ENCODE data around the gene CD180.

The CD180 gene

DNA sequence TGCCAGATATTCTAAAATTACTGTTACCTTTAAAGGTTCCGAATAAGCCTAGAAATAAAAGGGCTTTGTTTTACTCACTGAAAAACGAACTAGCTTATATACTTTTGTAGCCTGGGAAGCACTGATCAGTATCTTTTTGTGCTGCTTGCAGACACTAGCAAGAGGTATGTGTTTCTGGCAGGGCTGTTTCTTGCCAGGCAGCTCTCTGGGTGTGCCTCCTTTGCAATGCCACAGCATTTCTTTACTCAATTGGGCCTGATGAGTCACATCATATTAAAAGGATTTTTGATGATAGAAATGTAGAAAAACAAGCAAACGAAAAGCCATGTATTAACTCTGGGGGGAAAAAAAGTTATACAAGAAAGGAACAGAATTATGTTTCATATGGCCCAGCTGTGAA is 35.6 kb downstream of the CD180 start:
- DNase-seq (ENCODE audit: low read depth in 3 of 3) = no peak

DNA sequence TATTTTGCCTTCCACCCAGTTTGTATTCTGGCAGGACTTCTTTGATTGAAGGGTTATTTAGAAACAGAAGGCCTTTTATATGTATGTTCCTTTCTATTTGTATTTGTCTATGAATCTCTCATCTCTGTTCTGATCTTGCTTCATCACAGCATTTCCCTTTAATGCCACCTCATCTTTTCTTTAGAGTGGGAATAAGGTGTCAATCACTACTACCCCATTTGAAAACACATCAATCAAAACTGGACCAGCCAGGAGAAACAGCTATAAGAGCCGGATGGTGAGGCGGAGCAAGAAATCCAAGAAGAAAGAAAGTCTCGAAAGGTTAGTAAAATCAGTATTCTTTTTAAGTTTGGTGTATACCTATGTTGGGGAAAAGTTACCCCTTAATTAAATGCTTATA is 36.3 kb downstream of the CD180 start:
- DNase-seq (ENCODE audit: low read depth in 3 of 3) = no peak

GRCh38 chr5:67156976-67157583 is 39.5 kb downstream of the CD180 start:
- DNase-seq (ENCODE audit: low read depth in 3 of 3) = peak in 1 of 3 donors; percentile 27

GRCh38 chr5:67154556-67155206 is 41.9 kb downstream of the CD180 start:
- DNase-seq (ENCODE audit: low read depth in 3 of 3) = no peak

GRCh38 chr5:67153292-67153691 is 43.3 kb downstream of the CD180 start:
- no peak for DNase-seq (ENCODE audit: low read depth in 3 of 3)

DNA sequence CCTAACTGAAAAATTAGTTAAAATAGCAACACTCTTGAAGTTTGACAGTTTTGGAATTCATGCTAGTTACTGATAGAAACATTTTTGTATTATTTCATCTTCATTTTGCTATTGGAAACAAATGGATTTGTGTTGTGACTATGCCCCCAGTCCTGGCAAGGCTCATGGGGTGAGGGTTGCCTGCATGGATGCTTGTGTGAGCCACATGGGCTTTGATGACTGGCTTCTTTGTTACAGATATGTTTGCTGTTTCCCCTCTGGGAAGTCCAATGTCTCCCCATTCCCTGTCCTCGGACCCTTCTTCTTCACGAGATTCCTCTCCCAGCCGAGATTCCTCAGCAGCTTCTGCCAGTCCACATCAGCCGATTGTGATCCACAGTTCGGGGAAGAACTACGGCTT is 44.2 kb downstream of the CD180 start:
- DNase-seq (ENCODE audit: low read depth in 3 of 3) = no peak

DNA sequence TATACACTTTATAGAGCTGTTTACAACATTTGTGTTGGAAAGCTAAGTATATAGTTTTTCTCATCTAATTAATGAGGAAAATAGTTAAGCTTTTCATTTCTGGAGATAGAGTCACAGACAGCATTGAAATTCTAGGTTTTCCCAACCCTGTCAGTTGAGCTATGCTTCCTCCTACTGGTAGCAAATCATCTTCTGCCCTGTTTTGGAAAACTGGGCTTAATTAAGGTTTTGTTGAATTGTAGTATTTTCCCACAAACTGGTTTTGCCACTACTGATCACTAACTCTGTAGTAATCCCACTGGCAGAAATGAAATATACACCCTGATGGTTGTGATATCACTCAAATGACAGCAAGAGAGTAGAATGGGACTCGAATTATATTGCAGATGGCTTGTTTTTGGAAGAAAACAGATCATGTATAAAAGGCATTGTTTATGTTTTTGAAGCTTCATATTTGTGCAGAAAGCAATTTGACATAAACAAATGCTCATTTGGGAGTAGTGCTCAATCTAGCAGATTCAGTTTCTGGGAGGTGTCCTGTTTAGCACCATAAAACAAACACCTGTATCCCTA is 46.6 kb downstream of the CD180 start:
- no peak for DNase-seq (ENCODE audit: low read depth in 3 of 3)

DNA sequence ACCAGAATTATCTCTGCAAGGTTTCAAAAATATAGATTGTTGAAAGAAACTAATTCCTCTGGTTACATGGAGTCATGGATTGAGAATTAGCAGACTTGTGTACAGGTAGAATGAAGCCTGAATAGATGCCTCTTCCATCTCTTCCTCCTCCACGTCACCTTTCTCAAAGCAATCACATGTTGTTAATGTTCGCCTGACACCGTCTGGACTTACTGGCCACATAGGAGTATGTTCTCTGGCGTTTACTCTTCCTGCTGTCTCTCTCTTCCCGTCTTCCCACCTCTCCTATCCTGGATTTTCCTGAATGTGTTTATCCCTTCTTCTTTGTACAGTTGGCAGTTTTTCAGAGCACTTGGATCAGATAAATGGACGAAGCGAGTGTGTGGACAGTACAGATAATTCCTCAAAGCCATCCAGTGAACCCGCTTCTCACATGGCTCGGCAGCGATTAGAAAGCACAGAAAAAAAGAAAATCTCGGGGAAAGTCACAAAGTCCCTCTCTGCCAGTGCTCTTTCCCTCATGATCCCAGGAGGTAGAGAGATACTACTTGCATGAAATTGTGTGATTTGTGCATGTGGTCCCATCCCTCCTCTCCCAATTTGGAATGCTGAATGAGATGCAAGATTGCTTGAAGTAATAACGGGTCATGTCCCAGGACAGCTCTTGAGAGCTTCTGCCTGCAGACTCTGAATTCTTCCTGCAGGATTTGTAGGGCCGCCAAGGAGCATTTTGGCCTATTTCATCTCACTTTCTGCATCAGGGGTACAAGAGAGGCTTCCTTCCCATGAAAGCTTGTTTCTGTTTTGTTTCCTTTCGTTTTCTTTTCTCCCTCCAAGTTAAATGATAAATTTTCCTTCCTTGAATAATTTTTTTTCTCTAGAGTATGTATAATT is 47.3 kb downstream of the CD180 start:
- no peak for DNase-seq (ENCODE audit: low read depth in 3 of 3)

- no peak for DNase-seq (ENCODE audit: low read depth in 3 of 3)
These were observed 48.8 kb downstream of the CD180 start for GRCh38 chr5:67147760-67148159.

DNA sequence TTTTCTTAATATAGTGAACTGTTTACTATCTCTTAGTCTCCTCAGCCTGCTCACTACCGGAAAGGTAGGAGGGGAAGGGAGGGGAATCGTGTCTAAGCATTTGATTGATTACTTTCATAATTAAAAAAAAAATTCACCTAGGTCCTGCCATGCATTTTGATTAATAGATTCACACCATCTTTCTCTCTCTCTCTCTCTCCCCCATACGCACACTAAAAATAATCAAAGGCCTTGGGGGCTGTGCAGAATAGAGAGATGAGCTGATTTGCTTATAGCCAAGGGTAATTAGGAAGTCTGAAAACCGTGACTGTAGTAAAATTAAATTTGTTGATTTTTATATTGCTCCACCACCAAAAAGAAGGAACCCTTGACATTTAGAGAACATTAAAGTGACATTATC is 49.6 kb downstream of the CD180 start:
- DNase-seq (ENCODE audit: low read depth in 3 of 3) = no peak

GRCh38 chr5:67146574-67146973 is 50.0 kb downstream of the CD180 start:
- DNase-seq (ENCODE audit: low read depth in 3 of 3) = no peak

DNA sequence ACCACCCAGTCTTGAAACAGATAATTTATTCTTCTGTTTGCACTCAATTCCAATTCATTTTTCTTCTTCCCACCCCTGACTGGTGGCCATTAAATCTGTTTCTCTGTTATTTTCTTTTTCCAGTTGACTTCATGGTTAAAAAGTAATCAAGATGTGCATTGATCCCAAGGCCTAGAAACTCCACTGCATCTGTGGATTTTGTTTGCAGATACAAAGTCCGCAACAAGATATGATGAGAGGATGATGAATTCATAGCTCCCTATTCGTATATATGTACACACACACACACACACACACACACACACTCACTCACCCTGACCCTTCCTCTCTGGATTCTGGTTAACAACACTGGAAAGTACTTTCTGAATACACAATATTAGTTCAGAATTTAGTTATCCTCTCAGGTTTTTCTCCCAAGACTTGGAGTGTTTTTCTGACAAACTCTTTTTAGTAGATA is 52.4 kb downstream of the CD180 start:
- no peak for DNase-seq (ENCODE audit: low read depth in 3 of 3)

DNA sequence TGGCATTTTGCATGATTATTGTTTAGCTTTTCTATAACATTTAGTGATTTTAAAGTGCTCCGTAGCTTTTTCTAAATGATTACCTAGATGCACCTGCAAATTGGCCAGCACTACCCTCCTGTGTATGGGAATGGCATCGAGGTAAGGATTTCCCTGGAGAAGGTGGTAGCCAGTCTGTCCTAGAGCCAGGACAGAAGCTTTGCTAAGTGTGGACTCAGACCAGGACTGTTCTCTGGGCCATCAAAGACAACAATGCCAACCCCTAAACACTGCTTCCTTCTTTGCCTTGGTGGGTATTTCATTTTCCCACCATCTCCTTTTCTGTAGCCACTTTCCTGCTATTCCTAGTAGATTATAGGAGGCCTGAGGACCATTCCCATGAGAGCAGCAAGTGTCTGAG is 53.0 kb downstream of the CD180 start:
- DNase-seq (ENCODE audit: low read depth in 3 of 3) = no peak

- no peak for DNase-seq (ENCODE audit: low read depth in 3 of 3)
These were observed 53.8 kb downstream of the CD180 start for GRCh38 chr5:67142816-67143215.

DNA sequence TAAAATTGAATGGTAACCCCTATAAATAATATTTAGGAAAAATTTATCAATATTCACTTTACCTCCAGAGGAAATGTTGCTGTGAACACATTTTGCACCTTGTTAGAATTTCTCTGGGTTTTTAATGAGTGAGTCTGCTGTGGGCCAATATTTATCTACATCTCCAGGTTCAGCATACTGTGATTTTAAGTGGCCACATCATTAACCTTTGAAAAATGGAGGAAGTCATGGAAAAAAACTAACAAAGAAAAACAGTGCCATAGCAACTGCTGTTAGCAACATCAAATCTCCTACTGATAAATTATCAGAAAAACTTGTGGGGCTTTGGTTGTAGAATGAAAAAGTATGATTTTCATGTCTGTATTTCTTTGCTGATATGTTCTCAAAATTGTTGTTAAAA is 55.0 kb downstream of the CD180 start:
- no peak for DNase-seq (ENCODE audit: low read depth in 3 of 3)

DNA sequence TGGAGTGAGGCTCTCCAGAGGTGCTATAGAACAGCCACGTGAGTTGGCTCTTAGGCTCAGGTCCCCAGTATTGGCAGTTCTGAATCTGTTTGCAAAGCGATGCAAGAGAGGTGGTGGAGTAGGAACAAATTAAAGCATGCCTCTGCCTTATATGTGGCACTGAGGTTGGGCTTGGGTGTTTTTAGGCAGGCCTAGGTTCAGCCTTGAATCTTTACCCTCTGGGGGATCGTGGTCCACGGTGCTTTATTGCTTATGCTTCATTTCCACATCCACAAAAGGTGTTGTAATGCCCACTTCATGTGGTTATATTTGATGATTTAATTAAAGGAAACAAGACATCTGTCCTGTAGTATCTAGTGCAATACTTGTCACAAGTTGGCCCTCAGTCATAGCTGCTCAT is 56.2 kb downstream of the CD180 start:
- DNase-seq (ENCODE audit: low read depth in 3 of 3) = no peak

DNA sequence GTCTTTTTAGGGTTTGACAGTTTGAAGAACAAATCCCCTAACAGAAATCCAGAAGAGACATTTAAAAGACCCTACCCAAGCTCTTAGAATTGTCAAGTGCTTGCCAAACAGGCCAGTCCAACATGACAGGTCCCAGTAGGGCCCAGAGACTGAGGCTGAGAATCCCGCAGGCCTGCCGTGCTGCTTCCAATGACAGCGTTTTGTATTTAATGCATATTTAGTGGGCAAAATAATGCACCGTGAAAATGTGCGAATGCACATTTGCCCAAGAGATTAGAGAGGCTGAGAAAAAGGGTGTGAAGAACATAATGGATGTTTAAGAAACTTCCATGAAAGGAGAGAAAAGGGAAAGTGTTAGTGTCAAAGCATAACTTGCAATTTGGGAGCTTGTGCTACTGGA is 57.6 kb downstream of the CD180 start:
- DNase-seq (ENCODE audit: low read depth in 3 of 3) = no peak

DNA sequence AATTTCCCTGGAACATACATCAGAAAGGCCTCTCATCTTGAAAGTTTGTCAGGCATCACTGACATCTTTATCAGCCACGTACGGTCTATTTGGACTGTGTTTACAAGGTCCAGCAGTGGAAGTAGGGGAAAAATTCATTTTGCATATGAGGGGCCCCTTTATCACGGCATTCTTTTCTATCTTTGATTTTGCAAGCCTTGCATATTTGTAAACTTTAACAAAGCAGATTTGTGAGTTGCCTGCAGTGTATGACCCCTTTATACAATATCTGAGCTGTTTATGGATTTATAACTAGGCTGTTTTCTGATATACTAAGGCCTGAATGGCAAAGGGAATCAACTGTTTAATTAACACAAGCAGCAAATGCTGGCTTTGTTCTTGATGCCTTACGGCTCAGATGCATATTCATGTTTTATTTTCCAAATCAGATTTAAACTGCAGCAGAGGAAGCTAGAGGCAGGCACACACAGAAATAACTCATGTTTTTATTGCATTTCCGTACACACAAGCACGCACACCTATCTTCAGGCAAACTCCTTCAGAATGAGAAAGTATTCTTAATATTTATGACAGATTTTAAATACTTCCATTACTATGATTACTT is 61.1 kb downstream of the CD180 start:
- DNase-seq (ENCODE audit: low read depth in 3 of 3) = no peak

- no peak for DNase-seq (ENCODE audit: low read depth in 3 of 3)
These were observed 62.8 kb downstream of the CD180 start for GRCh38 chr5:67133776-67134175.

- no peak for DNase-seq (ENCODE audit: low read depth in 3 of 3)
These were observed 63.4 kb downstream of the CD180 start for GRCh38 chr5:67133217-67133616.

DNA sequence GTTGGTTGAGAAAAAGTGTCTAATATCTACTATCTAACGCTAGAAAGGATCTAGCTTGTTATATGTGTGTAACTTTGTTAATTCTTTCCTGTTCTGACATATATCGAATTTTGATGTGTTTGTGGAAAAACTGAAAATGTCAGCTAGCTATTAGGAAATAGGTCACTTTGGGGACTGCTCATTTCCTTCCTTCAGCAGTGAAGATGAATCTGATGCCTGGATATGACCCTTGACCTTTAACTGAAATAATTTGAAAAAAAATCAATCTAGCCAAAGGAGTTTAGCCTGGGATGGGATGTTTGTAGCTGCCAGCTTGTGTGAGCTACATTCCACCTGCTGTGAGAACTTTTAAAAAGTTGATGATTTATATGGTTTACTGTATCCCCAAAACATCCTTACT is 66.8 kb downstream of the CD180 start:
- DNase-seq (ENCODE audit: low read depth in 3 of 3) = no peak

Data from stimulated activated CD4-positive, alpha-beta T cell treated with anti-CD3 and anti-CD28 coated beads, TNF-alpha, amount 100 ng/mL, for 48 hours (primary cell).